Activated T-cell treated with anti-CD3 and anti-CD28 coated beads for 24 hours (primary cell): ENCODE results near the gene TRIM75.
"Not testable (repeated sequence)": the region's sequence is repeated elsewhere in the genome, so short reads cannot be mapped to it uniquely, and the experiment has no call there.

Experiments used
- DNase-seq: peaks from one replicate; pipeline ENCODE4 v3.0.0-alpha.2; 2020; ENCODE audit warnings: low read depth

Gene TRIM75

GRCh38 chr4:165077034-165077578 is 23.4 kb downstream of the TRIM75 start:
- no peak for DNase-seq

DNA sequence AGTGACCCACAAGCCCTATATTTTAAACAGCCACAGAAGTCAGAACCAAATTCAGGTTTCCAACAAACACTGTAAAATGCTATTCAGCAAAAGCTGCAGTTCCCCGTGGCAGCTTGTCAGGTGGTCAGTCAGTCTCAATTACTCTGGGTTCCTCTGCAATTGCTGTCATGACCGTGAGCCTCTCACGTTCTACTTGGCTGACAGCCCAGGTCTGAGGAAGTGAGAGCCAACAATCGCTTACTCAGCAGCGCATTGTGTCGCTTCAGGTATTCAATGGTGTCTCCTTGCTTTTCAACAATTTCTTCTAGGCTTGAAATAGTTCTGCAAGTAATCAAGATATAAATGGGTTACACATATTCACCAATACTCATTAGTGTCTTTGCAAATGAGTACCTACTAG is 25.8 kb downstream of the TRIM75 start:
- no peak for DNase-seq

- DNase-seq, result not testable (repeated sequence)
Measured at GRCh38 chr4:165084787-165085186, 31.1 kb downstream of the TRIM75 start.

DNA sequence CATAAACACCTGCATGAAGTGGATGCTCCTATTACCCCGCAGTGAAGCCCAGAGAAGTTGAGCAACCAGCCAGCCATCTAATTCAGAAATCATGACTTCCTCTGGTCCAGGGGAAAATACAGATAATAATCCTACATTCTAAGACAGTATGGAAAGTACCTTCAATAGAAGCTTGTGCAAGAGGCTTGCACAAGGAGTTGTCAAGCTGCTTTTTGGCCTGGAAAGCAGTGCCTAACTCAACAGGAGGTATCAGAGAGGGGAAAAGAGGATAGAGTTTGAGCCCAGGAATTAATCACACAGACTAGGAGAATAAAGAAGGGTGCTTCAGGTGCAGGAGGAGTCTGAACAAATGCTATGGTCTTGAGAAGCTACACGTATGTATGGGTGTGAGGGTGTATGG is 32.3 kb downstream of the TRIM75 start:
- no peak for DNase-seq

DNA sequence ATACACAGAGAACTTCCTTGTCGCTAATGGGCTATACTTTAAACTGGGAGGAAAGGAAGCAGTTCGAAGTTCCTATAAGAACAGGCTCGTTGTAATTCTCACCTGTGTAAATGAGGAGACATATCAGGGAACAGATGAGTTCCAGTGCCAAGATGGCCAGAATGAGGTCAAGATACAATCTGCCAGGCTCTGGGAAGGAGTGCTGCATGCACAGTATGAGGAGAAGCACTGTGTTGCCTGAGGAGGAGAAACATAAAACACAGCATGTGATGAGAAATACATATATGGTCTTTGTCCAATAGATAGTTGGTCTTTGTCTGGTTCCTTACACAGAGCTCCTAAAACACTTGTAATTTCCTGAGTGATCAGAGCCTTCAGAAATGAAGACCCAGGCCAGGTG is 34.7 kb downstream of the TRIM75 start:
- DNase-seq, result no peak

- DNase-seq, result not testable (repeated sequence)
Measured at GRCh38 chr4:165092187-165092586, 38.5 kb downstream of the TRIM75 start.

GRCh38 chr4:165094873-165095272 is 41.2 kb downstream of the TRIM75 start:
- DNase-seq, result no peak

GRCh38 chr4:165095291-165095690 is 41.6 kb downstream of the TRIM75 start:
- DNase-seq, result no peak

DNA sequence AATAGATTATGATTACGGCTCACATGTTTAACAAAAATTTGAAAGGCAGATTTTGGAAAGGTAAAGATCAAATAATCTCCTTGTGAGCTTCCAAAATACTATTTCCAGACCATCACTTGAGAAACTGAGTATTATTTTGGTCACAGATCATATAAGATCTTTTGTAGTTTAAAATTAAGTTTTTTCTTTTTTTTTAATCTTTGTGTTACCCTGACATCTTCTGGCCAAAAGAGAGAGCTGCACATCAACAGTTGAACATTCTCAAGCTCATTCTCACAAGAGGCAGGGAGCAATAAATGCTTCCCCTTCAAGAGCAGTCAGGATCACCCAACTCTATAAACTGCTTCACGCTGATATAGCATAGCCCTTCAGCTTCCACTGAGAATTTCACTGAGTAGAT is 43.1 kb downstream of the TRIM75 start:
- no peak for DNase-seq

GRCh38 chr4:165101641-165102040 is 48.0 kb downstream of the TRIM75 start:
- no peak for DNase-seq

- no peak for DNase-seq
Measured at GRCh38 chr4:165106518-165106917, 52.9 kb downstream of the TRIM75 start.
